HG03558 (cell line): Measurements from ENCODE around the gene KEAP1.
"Not testable (repeated sequence)": the region's sequence is repeated elsewhere in the genome, so short reads cannot be mapped to it uniquely, and the experiment has no call there.

Source experiments
- ATAC-seq: cut with Tn5 transposase; IDR thresholded peaks from one replicate; pipeline ENCODE4 v1.9.1; 2021; ENCODE audit warnings: moderate number of reproducible peaks; ENCODE audit not compliant: unreplicated experiment; ENCODE audit errors: extremely low read depth

Gene KEAP1

GRCh38 chr19:10500247-10500592, 2.9 kb downstream of the KEAP1 start:
- no peak for ATAC-seq

DNA sequence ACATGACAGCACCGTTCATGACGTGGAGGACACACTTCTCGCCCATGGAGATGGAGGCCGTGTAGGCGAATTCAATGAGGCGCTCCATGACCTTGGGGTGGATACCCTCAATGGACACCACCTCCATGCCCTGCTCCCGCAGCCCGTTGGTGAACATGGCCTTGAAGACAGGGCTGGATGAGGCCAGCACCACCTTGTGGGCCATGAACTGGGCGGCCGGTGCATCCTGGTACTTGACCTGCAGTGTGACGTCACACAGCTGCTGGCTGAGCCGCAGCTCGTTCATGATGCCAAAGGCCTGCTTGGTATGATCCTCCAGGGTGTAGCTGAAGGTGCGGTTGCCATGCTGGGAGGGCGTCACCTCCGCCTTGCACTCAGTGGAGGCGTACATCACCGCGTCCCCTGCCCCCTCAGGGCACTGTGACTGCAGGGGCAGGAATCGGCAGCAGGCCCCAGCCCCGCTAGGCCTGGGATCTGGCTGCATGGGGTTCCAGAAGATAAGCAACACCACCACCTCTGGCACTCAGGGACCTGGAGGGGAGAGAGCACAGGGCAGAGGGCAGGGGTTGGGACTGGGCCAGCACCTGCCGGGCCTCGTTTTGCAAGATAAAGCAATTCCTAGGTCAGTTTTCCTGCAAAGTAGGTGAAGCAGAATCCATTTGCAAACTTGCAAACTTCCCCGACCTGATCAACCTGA, 3.5 kb downstream of the KEAP1 start:
- no peak for ATAC-seq

- ATAC-seq, result no peak
Observed at GRCh38 chr19:10497371-10497770, 5.8 kb downstream of the KEAP1 start.

- no peak for ATAC-seq
Observed at GRCh38 chr19:10491472-10492047, 11.6 kb downstream of the KEAP1 start.

- ATAC-seq, result no peak
Observed at GRCh38 chr19:10486551-10486950, 16.6 kb downstream of the KEAP1 start.

DNA sequence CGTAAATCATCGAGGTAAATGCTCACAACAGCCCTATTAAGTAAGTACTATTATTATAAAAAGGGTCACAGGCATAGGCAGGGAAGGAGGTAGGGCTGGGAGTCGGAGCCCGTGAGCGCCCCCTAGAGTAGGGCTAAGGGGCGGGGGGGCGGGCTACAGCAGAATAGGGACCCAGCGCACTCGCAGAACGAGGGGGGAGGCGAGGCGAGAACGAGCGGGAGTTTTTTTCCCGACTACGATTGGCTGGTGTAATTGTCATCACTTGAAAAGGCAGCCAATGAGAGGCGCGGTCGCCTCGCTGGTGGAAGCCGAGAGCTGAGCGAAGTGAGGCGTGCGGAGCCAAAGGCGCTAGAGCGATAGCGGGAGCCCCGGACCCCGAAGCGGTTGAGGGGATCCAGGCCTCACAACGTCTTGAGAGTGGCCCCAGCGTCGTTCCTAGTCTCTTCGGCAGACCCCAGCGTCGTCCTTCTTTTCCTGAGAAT, 24.2 kb downstream of the KEAP1 start:
- no peak for ATAC-seq

GRCh38 chr19:10478476-10478875, 24.7 kb downstream of the KEAP1 start:
- ATAC-seq, result no peak

DNA sequence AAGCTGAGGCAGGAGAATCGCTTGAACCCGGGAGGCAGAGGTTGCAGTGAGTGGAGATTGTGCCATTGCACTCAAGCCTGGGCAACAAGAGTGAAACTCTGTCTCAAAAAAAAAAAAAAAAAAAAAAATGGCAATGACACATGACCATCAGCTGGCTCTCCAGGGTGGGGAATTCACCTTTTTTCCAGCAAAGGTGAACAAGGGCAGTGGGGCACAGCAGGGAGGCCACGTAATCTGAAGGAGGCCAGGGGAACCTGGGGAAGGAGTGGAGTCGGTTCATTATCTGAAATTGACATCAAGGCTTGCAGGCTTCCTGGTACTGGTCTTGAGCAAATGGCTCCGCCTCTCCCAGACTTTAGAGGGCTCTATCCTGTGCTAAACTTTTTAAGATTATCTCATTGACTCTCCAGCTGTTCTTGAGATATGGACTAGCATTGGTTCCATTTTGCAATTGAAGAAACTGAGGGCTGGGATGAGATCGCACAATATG, 28.1 kb downstream of the KEAP1 start:
- no peak for ATAC-seq

DNA sequence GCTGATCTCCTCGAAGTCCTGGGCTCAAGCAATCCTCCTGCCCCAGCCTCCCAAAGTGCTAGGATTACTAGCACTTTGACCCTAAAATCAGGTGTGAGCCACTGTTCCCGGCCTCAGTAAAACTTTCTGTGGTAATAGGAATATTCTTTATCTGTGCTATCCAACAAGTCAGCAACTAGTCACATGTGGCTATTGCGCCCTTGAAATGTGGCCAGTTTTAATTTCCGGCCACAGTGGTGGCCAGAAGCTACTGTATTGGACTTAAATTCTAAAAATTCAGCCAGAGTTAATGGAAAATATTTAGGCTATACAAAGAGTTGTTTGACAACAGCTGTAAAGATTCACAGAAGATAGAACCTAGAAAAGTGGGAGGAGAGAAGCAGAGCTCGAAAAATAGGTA, 30.0 kb downstream of the KEAP1 start:
- ATAC-seq, result no peak

GRCh38 chr19:10471909-10472308, 31.2 kb downstream of the KEAP1 start:
- ATAC-seq, result no peak

DNA sequence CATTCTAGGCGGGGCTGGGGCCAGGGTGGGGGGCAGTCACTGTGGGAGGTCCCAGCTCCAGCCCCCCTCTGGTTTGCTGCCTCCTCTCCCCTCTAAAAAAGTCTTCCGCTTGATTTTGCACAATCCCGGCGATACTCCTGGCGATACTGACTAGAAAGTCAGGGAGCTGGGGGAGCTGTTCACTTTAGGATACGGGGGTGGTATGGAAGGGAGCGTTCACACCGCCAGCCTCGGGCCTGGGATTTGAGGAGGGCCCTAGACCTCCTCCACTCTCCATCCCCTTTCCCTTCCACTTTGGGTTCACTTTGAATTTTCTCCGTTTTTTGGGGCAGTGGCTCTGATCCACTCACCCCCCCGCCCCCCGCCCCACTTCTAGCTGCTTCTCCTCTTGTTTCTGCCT, 35.0 kb downstream of the KEAP1 start:
- ATAC-seq, result no peak

GRCh38 chr19:10467104-10467706, 36.0 kb downstream of the KEAP1 start:
- ATAC-seq, result no peak

GRCh38 chr19:10464456-10464855, 38.7 kb downstream of the KEAP1 start:
- ATAC-seq, result no peak

DNA sequence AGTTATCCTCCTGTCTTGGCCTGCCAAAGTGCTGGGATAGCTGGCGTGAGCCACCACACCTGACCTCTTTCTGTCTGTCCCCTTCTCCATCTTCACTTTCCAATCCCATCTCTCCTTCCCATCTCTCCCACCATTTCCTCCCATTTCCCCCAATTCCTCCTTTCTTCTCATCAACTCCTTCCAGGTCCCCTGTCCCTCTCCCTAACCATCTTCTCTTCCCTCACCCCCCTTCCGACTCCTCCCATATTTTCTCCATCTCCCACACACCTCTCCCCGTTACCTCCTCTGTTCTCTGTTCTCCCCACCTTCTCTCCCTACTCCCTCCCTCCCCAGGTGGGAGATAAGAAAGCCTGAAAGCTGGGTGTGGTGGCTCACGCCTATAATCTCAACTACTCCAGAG, 40.6 kb downstream of the KEAP1 start:
- no peak for ATAC-seq

- not testable (repeated sequence) for ATAC-seq
Observed at GRCh38 chr19:10462042-10462441, 41.1 kb downstream of the KEAP1 start.

GRCh38 chr19:10461047-10461949, 41.9 kb downstream of the KEAP1 start:
- ATAC-seq, result no peak

GRCh38 chr19:10460714-10461046, 42.5 kb downstream of the KEAP1 start:
- ATAC-seq, result no peak

- ATAC-seq, result not testable (repeated sequence)
Observed at GRCh38 chr19:10458733-10459132, 44.4 kb downstream of the KEAP1 start.

DNA sequence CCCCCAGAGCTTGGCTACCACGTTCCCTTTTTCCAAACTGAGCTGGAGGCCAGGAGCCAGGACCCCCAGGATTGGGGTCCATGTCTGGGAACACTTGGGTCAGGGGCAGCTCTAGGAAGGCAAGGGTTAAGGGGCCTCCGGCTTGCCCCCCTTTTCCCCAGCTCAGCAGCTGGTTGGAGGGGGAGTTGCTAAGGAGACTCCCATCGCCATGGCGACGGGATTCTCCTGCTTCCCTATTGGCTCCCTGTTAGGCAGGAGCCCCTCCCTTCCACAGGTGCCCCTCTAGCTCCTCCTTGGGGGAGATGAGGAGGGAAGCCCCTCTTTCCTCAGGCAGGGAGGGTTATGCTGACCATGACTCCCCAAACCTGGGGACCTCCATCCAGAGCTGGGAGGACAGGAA, 48.9 kb downstream of the KEAP1 start:
- ATAC-seq, result no peak

GRCh38 chr19:10453852-10454251, 49.3 kb downstream of the KEAP1 start:
- ATAC-seq, result no peak
